Body of pancreas (tissue), 4 donors: ENCODE measurements around the gene DSE. TPM values are rescaled to one million over a fixed set of nuclear protein-coding genes. Genes with fewer than 3 reads are reported as not detected.

Experiments used
- ATAC-seq: fragments of 150-250 bp; one replicate; pipeline ENCODE4 v1.9.1; 2016
- DNase-seq, 4 donors: peaks; one replicate each; pipeline ENCODE4 v3.0.0-alpha.2; 2019
- H3K27ac ChIP-seq, 4 donors: fragments of 200-600 bp; sonication (generic); 1 replicate in 3 of 4; 2 replicates in 1 of 4; pipeline versions ENCODE4 v1.5.1 to v1.6.1; 2016 to 2019; ENCODE audit warnings: mild to moderate bottlenecking in 1 of 4, mixed read lengths in 1 of 4, moderate library complexity in 1 of 4
- H3K27me3 ChIP-seq, 2 donors: fragments of 200-600 bp; sonication (generic); one replicate each; pipeline ENCODE4 v1.6.0; 2016; ENCODE audit warnings: mild to moderate bottlenecking in 1 of 2
- H3K36me3 ChIP-seq, 2 donors: fragments of 200-600 bp; sonication (generic); replicated peaks in 1 of 2; 2 replicates each; pipeline ENCODE4 v1.5.1; 2016; ENCODE audit warnings: low read depth in 2 of 2; ENCODE audit not compliant: insufficient read depth in 1 of 2
- H3K4me1 ChIP-seq: fragments of 200-600 bp; sonication (generic); one replicate; pipeline ENCODE4 v1.6.0; 2016
- H3K4me3 ChIP-seq, 2 donors: fragments of 200-600 bp; sonication (generic); 1 replicate in 1 of 2; 2 replicates in 1 of 2; pipeline ENCODE4 v1.5.1; 2016 to 2019
- H3K9me3 ChIP-seq, 3 donors: fragments of 200-600 bp; sonication (generic); 1 replicate in 2 of 3; 2 replicates in 1 of 3; pipeline ENCODE4 v1.5.1; 2016
- POLR2A ChIP-seq, 3 donors: fragments of 450-650 bp; IDR thresholded peaks; one replicate each; pipeline ENCODE4 v1.6.1; 2016; ENCODE audit warnings: antibody characterized with exemption in 3 of 3, mild to moderate bottlenecking in 2 of 3
- WGBS, 2 donors: methylation state at CpG; one replicate each; pipeline ENCODE4 v1.1.5; 2017; 5-methylcytosine and 5-hydroxymethylcytosine counted together
- intact Hi-C: fragments of 100-400 bp; cut with DNase I; formaldehyde crosslinking; loops from one replicate; pipeline ENCODE4 v1.15.1; 2023
- total RNA-seq, 2 donors: library from RNA; depleted of rRNA; stranded (reverse); fragments of >200 nt; gene quantifications; one replicate each; pipeline ENCODE4 v1.1.0, GENCODE V29; 2016
- TF ChIP-seq, protein P1 (sequence below), 7 experiments: fragments of 450-650 bp in 4 of 7; fragments of 200-600 bp in 3 of 7; sonication (generic) in 3 of 7; IDR thresholded peaks; one replicate each; pipeline ENCODE4 v1.5.1; 2016 to 2019; ENCODE audit warnings: antibody characterized with exemption in 7 of 7

DSE gene
- total RNA-seq, 2 donors from 2014 or later: 8.6 to 14.0 TPM

DNA sequence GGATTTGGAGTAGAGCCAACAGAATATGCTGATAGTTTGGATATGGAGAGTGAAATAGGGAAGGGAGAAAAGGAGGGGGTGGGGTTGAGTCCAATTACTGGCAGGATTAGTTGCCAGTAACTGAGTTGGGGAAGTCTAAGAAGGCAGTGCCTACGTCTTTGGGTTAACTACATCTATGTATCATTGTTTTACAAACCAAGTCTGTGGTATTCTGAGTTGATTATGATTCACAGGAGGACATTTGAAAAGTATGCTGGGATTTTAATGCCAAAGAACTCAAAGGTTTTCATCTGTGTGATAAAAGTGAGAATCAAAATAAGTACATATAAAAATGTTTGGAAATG, 14.7 kb downstream of the DSE start:
- 54 to 79% methylated on average over 1 of the region's 1 CpG for WGBS, 2 donors
- no peak for ATAC-seq
- intact Hi-C loops: no loop called here

DNA sequence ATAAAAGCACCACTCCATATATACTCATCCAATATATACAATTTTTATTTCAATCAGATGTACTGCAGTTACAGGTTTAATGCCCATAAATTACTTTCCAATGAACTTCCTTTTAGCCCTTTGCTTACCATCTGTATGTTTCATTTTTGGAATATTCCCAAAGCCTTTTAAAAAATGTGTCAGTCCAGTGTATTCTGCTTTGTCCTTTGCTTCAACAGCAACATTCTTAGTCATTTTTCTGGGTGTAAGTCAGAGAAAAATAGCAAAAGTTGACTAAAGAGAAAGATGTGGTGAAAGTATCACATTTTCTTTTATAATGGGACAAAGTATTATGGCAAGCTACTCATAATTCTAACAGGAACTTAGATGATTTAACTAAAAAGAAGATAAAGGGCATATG, 15.2 kb downstream of the DSE start:
- no peak for ATAC-seq
- no peaks in the 10 kb centered on the region for H3K9me3 ChIP-seq
- peak overlapping the region in 1 of 4 donors; percentile 46 for H3K27ac ChIP-seq

More for the DNA sequence above, 14.7 kb downstream of the DSE start:
- no peak overlapping the region for H3K4me3 ChIP-seq
- H3K27ac ChIP-seq: peak overlapping the region in 1 of 4 donors; percentile 46
- no peaks in the 10 kb centered on the region for H3K9me3 ChIP-seq
- TF ChIP-seq, protein P1, sequence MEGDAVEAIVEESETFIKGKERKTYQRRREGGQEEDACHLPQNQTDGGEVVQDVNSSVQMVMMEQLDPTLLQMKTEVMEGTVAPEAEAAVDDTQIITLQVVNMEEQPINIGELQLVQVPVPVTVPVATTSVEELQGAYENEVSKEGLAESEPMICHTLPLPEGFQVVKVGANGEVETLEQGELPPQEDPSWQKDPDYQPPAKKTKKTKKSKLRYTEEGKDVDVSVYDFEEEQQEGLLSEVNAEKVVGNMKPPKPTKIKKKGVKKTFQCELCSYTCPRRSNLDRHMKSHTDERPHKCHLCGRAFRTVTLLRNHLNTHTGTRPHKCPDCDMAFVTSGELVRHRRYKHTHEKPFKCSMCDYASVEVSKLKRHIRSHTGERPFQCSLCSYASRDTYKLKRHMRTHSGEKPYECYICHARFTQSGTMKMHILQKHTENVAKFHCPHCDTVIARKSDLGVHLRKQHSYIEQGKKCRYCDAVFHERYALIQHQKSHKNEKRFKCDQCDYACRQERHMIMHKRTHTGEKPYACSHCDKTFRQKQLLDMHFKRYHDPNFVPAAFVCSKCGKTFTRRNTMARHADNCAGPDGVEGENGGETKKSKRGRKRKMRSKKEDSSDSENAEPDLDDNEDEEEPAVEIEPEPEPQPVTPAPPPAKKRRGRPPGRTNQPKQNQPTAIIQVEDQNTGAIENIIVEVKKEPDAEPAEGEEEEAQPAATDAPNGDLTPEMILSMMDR (IDR thresholded peaks at IDR 0.05): no peak
- no peak for TF ChIP-seq POLR2A (IDR thresholded peaks at IDR 0.05)
- no peaks in the 10 kb centered on the region for H3K27me3 ChIP-seq
- H3K4me1 ChIP-seq: no peaks in the 10 kb centered on the region
- DNase-seq: peak in 1 of 4 donors; percentile 52
- no peaks in the 10 kb centered on the region for H3K36me3 ChIP-seq

DNA sequence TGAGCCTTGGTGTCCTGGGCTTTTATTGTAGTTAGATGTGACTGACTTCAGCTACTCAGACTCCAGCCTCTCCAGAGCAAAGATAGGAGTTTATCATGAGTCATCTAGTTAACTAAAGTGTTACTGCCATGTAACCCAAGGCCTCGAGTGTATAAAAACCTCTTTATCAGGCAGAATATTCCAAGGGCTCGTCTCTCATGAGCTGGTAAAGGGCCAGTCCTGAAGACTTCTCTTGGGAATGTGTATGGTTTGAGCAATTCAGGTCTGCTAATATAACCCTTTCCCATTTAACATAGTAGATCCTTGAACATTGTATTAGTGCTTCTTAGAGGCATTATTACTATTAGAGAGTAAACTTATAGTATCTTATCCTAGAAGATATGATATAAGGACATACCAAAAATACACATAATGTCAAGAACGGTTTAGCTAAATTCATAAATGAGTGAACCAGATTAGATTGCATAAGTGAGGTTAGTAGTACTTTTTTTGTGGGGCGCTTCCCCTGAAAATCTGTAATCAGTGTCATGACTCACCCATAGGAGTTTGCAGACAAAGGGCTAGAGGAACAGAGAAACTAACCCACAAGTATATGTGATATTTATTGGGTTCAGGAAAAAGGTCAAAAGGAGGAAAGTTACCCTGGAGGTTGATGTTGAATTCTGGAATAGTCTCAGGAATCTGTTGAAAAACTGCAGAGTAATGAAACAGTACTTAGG, 16.0 kb downstream of the DSE start:
- H3K27ac ChIP-seq: peak overlapping the region in 1 of 4 donors; percentile 46
- TF ChIP-seq, protein P1 (IDR thresholded peaks at IDR 0.05): no peak
- TF ChIP-seq POLR2A (IDR thresholded peaks at IDR 0.05): no peak
- no peaks in the 10 kb centered on the region for H3K4me1 ChIP-seq
- no peaks in the 10 kb centered on the region for H3K9me3 ChIP-seq
- intact Hi-C loops: no loop called here
- no peaks in the 10 kb centered on the region for H3K27me3 ChIP-seq
- DNase-seq (no peak), ATAC-seq (peak; percentile 15)
- H3K4me3 ChIP-seq: no peak overlapping the region
- no peaks in the 10 kb centered on the region for H3K36me3 ChIP-seq
- WGBS, 2 donors: 47 to 50% methylated on average over 4 of the region's 4 CpGs

More for the DNA sequence above, 15.2 kb downstream of the DSE start:
- Histone ChIP-seq H3K4me1 (no peaks in the 10 kb centered on the region), H3K36me3 (no peaks in the 10 kb centered on the region), H3K4me3 (no peak overlapping the region), H3K27me3 (no peaks in the 10 kb centered on the region)
- TF ChIP-seq POLR2A (IDR thresholded peaks at IDR 0.05): no peak
- TF ChIP-seq, protein P1 (IDR thresholded peaks at IDR 0.05): no peak
- no peak for DNase-seq
- intact Hi-C loops: no loop called here

DNA sequence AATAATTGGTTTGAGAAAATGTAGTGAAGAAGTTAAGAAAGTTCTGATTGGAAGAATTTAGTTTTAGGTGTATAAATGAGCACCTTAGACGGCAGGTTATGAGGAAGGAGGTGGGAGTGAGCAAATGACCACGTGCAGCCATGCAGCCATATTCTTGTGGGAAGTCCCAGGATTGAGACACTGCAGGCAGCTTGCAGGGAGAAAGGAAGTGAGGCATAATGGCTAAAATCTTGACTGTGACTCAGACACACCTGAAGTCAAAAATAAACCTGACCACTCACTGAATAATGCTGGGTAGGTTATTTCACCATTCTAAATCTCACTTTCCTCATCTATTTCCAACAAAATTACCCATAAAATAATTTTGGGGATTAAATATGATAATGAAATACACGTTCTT, 16.6 kb downstream of the DSE start:
- no peak for TF ChIP-seq POLR2A (IDR thresholded peaks at IDR 0.05)
- TF ChIP-seq, protein P1 (IDR thresholded peaks at IDR 0.05): no peak
- intact Hi-C loops: no loop called here

DNA sequence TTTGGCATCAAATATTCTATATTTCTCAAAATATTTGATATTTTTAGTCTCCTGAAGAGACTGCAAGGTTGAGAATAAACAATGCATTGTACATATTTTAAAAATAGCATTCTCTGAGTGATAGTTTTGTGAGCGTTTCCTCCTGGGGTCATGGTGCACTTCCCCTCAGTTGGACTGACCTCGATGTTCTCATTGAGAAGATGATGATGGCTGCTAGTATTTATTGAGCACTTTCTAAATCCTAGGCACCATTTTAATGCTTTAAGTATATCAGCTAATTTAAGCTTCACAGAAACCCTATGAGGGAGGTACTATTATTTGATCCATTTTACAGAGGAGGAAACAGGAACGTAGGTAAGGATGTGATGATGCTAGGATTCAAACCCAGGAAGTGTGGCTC, 18.2 kb downstream of the DSE start:
- ATAC-seq (no peak), DNase-seq (no peak)
- Histone ChIP-seq H3K4me3 (no peak overlapping the region), H3K4me1 (no peaks in the 10 kb centered on the region), H3K36me3 (no peaks in the 10 kb centered on the region), H3K9me3 (no peaks in the 10 kb centered on the region), H3K27me3 (no peaks in the 10 kb centered on the region), H3K27ac (no peak overlapping the region)
- 58 to 60% methylated on average over 3 of the region's 3 CpGs for WGBS, 2 donors
- intact Hi-C loops: no loop called here
- no peak for TF ChIP-seq POLR2A (IDR thresholded peaks at IDR 0.05)
- TF ChIP-seq, protein P1 (IDR thresholded peaks at IDR 0.05): no peak

More for the DNA sequence above, 16.6 kb downstream of the DSE start:
- Histone ChIP-seq H3K9me3 (no peaks in the 10 kb centered on the region), H3K4me3 (no peak overlapping the region), H3K27ac (peak overlapping the region in 1 of 4 donors; percentile 46), H3K4me1 (no peaks in the 10 kb centered on the region), H3K36me3 (no peaks in the 10 kb centered on the region), H3K27me3 (no peaks in the 10 kb centered on the region)
- ATAC-seq (no peak), DNase-seq (no peak)
- WGBS, 2 donors: 58 to 59% methylated on average over 3 of the region's 3 CpGs
